ENCODE measurements around the gene RNF4.

GRCh38 chr4:2489841-2490552, 21.1 kb downstream of the RNF4 start:
- TF ChIP-seq, protein P1, sequence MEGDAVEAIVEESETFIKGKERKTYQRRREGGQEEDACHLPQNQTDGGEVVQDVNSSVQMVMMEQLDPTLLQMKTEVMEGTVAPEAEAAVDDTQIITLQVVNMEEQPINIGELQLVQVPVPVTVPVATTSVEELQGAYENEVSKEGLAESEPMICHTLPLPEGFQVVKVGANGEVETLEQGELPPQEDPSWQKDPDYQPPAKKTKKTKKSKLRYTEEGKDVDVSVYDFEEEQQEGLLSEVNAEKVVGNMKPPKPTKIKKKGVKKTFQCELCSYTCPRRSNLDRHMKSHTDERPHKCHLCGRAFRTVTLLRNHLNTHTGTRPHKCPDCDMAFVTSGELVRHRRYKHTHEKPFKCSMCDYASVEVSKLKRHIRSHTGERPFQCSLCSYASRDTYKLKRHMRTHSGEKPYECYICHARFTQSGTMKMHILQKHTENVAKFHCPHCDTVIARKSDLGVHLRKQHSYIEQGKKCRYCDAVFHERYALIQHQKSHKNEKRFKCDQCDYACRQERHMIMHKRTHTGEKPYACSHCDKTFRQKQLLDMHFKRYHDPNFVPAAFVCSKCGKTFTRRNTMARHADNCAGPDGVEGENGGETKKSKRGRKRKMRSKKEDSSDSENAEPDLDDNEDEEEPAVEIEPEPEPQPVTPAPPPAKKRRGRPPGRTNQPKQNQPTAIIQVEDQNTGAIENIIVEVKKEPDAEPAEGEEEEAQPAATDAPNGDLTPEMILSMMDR (IDR thresholded peaks at IDR 0.05): no peak
- TF ChIP-seq EP300 (IDR thresholded peaks at IDR 0.05) (no peak), POLR2A (IDR thresholded peaks at IDR 0.05) (no peak)
